ENCODE data around the gene APOD.

Gene APOD

GRCh38 chr3:195524171-195524896 is 59.4 kb downstream of the APOD start:
- DNase-seq (ENCODE audit: low spot score), result no peak

- DNase-seq (ENCODE audit: low spot score), result no peak
Measured at GRCh38 chr3:195522254-195523023, 61.3 kb downstream of the APOD start.

Data from Ammon's horn (tissue), 1 donor.